HUES64 (cell line): ENCODE data around the gene ASS1.

Source experiments
- H3K27ac ChIP-seq: 2 replicates; pipeline ENCODE4 v1.7.0; 2013; ENCODE audit warnings: low read depth, low read length, inconsistent platforms
- H3K27me3 ChIP-seq: 2 replicates; pipeline ENCODE4 v1.6.1; 2013; ENCODE audit warnings: mild to moderate bottlenecking, low read length; ENCODE audit not compliant: insufficient read depth
- H3K36me3 ChIP-seq: 2 replicates; pipeline ENCODE4 v1.6.1; 2013; ENCODE audit warnings: mild to moderate bottlenecking, low read length; ENCODE audit not compliant: insufficient read depth
- H3K4me1 ChIP-seq: 2 replicates; pipeline ENCODE4 v1.6.1; 2013; ENCODE audit warnings: mild to moderate bottlenecking, low read length, moderate library complexity; ENCODE audit not compliant: insufficient read depth
- H3K4me3 ChIP-seq: 2 replicates; pipeline ENCODE4 v1.5.1; 2013; ENCODE audit warnings: mild to moderate bottlenecking, low read length, moderate library complexity
- H3K9ac ChIP-seq: 2 replicates; pipeline ENCODE4 v1.6.1; 2013; ENCODE audit warnings: mild to moderate bottlenecking, low read depth, low read length
- H3K9me3 ChIP-seq: 2 replicates; pipeline ENCODE4 v1.6.1; 2013; ENCODE audit warnings: low read depth, low read length; ENCODE audit not compliant: insufficient read depth
- WGBS: fragments of 150-250, 120-280 bp; methylation state at CpG from one replicate; pipeline ENCODE4 v1.1.7; 2013; ENCODE audit warnings: missing lambda C conversion rate; 5-methylcytosine and 5-hydroxymethylcytosine counted together

ASS1 gene

GRCh38 chr9:130527651-130528310 is 83.0 kb downstream of the ASS1 start:
- no peak overlapping the region for H3K27ac ChIP-seq
- H3K4me1 ChIP-seq = peaks cover 20% of the 10 kb centered on the region
- H3K36me3 ChIP-seq = no peaks in the 10 kb centered on the region
- H3K27me3 ChIP-seq = no peaks in the 10 kb centered on the region
- no peaks in the 10 kb centered on the region for H3K9me3 ChIP-seq
- H3K9ac ChIP-seq = no peak overlapping the region
- no peak overlapping the region for H3K4me3 ChIP-seq
- WGBS = 89% methylated on average over 13 of the region's 13 CpGs

DNA sequence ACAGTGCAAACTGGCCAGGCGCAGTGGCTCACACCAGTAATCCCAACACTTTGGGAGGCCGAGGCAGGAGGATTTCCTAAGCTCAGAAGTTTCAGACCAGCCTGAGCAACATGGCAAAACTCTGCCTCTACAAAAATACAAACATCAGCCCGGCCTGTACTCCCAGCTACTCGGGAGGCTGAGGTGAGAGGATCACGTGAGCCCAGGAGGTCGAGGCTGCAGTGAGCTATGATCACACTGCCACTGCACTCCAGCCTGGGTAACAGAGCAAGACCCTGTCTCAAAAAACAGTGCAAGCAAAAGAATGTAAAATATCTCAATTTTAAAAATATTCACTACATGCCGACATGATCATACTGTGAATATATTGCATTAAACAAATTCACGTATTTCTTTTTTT is 83.9 kb downstream of the ASS1 start:
- no peaks in the 10 kb centered on the region for H3K9me3 ChIP-seq
- H3K27ac ChIP-seq = no peak overlapping the region
- H3K36me3 ChIP-seq = no peaks in the 10 kb centered on the region
- H3K4me3 ChIP-seq = no peak overlapping the region
- WGBS = 90% methylated on average over 8 of the region's 8 CpGs
- no peak overlapping the region for H3K9ac ChIP-seq
- H3K27me3 ChIP-seq = no peaks in the 10 kb centered on the region
- H3K4me1 ChIP-seq = peaks cover 11% of the 10 kb centered on the region

DNA sequence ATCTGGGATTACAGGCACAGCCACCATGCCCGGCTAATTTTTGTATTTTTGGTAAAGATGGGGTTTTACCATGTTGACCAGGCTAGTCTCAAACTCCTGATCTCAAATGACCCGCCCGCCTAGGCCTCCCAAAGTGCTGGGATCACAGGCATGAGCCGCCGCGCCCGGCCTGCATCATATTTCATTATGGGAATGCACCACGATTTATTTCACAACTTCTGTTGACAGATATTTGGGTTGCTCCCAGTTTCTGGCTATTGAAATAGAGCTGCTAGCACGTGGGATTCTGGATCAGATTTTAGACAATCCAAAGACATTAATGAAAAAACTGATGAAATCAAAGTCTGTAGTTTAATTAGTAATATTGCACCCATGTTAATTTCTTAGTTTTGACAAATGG is 86.2 kb downstream of the ASS1 start:
- 96% methylated on average over 9 of the region's 9 CpGs for WGBS
- H3K4me1 ChIP-seq = peaks cover 12% of the 10 kb centered on the region
- H3K9ac ChIP-seq = no peak overlapping the region
- no peak overlapping the region for H3K4me3 ChIP-seq
- no peaks in the 10 kb centered on the region for H3K36me3 ChIP-seq
- no peak overlapping the region for H3K27ac ChIP-seq
- peaks cover 5% of the 10 kb centered on the region for H3K27me3 ChIP-seq
- no peaks in the 10 kb centered on the region for H3K9me3 ChIP-seq

GRCh38 chr9:130531670-130532069 is 86.9 kb downstream of the ASS1 start:
- H3K4me3 ChIP-seq = no peak overlapping the region
- WGBS = 92% methylated on average over 7 of the region's 8 CpGs
- H3K9me3 ChIP-seq = no peaks in the 10 kb centered on the region
- no peak overlapping the region for H3K27ac ChIP-seq
- no peaks in the 10 kb centered on the region for H3K36me3 ChIP-seq
- peaks cover 11% of the 10 kb centered on the region for H3K27me3 ChIP-seq
- peaks cover 15% of the 10 kb centered on the region for H3K4me1 ChIP-seq
- H3K9ac ChIP-seq = no peak overlapping the region

- Histone ChIP-seq H3K9ac (no peak overlapping the region), H3K4me3 (no peak overlapping the region), H3K27ac (no peak overlapping the region), H3K36me3 (no peaks in the 10 kb centered on the region), H3K27me3 (peaks cover 20% of the 10 kb centered on the region), H3K4me1 (peaks cover 15% of the 10 kb centered on the region), H3K9me3 (no peaks in the 10 kb centered on the region)
- WGBS = 79% methylated on average over 10 of the region's 10 CpGs
Observed at GRCh38 chr9:130532426-130533080, 87.8 kb downstream of the ASS1 start.

DNA sequence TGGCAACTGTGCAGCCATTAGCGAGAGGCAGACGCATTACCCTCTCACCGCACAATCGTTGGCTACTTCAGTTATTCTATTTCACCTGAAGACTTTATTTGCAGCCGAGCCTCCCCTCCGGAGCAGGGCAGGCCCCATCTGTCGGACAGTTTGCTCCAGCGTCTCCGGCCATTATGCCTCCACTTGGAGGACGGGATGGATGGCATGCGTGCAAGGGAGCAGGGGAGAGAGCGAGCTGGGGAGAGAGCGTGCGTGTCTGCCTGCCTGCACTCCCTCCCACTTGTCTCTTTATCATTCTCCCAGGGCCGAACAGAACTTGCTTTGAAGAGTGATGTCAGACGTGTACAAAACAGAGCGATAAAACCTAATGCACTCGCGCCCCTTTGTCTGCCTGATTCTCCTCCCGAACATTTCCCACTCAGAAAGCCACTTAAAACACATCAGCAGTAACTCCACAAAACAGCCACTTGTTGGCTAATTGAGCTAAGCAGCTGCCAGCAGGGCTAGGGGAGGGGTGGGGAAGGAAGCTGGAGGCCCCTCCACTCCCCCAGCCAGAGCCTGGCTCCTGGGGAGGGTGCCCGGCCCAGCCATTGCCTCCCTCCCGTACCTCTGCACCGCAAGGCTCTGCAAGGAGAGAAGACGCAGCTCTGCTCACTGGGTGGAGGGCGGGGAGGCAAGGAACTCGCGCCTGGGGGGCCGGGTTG is 91.2 kb downstream of the ASS1 start:
- Histone ChIP-seq H3K27ac (no peak overlapping the region), H3K9ac (peak overlapping the region; percentile 49), H3K4me3 (peak overlapping the region; percentile 38), H3K4me1 (peaks cover 20% of the 10 kb centered on the region), H3K27me3 (peaks cover 20% of the 10 kb centered on the region), H3K9me3 (no peaks in the 10 kb centered on the region), H3K36me3 (no peaks in the 10 kb centered on the region)
- WGBS = 36% methylated on average over 28 of the region's 28 CpGs

DNA sequence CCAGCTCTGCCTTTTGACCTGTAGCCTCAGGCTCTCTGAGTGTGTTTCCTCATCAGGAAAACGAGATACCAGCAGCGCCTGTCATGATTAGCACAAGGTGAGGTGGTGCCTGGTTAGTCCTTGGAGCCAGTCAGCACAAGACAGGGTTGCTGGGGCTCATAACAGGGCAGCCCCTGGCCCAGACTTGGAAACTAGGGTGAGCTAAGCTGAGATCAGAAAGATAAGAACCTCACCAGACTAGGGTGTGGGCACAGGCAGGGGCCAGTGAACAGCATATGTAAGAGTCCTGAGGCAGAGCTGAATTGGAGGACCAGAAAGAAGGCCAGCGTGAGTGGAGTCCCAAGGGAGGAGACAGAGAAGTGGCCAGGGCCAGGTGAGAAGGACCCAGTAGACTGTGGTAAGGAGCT is 91.9 kb downstream of the ASS1 start:
- no peaks in the 10 kb centered on the region for H3K9me3 ChIP-seq
- peaks cover 20% of the 10 kb centered on the region for H3K27me3 ChIP-seq
- H3K27ac ChIP-seq = no peak overlapping the region

GRCh38 chr9:130537346-130538050 is 92.7 kb downstream of the ASS1 start:
- WGBS = 62% methylated on average over 24 of the region's 25 CpGs
- Histone ChIP-seq H3K9ac (no peak overlapping the region), H3K27ac (no peak overlapping the region), H3K4me1 (peaks cover 17% of the 10 kb centered on the region), H3K4me3 (no peak overlapping the region), H3K27me3 (peaks cover 20% of the 10 kb centered on the region), H3K36me3 (no peaks in the 10 kb centered on the region), H3K9me3 (no peaks in the 10 kb centered on the region)

More for the DNA sequence above, 91.9 kb downstream of the ASS1 start:
- H3K36me3 ChIP-seq = no peaks in the 10 kb centered on the region
- H3K4me1 ChIP-seq = peaks cover 20% of the 10 kb centered on the region
- 86% methylated on average over 3 of the region's 3 CpGs for WGBS
- H3K4me3 ChIP-seq = no peak overlapping the region
- no peak overlapping the region for H3K9ac ChIP-seq

- no peak overlapping the region for H3K27ac ChIP-seq
- H3K27me3 ChIP-seq = peaks cover 20% of the 10 kb centered on the region
- no peaks in the 10 kb centered on the region for H3K9me3 ChIP-seq
- no peak overlapping the region for H3K4me3 ChIP-seq
- H3K9ac ChIP-seq = no peak overlapping the region
- no peaks in the 10 kb centered on the region for H3K36me3 ChIP-seq
- WGBS = 82% methylated on average over 11 of the region's 11 CpGs
- H3K4me1 ChIP-seq = peaks cover 22% of the 10 kb centered on the region
Observed at GRCh38 chr9:130539420-130540223, 94.9 kb downstream of the ASS1 start.

DNA sequence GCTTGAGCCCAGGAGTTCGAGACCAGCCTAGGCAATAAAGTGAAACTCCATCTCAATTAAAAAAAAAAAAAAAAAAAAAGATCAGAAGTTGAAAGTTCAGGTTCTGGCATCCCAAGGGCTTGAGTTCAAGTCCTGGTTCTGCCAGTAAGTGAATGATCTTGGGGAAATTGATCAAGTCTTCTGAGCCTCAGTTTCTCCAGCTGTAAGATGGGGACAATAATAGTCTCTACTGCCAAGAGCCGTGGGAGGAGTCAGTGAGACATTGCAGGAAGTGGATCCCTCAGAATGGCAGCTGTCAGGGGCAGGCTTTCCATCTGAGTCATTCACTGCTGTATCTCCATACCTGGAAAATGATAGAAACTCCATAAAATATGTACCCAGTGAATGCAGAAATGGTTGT is 96.8 kb downstream of the ASS1 start:
- 82% methylated on average over 1 of the region's 2 CpGs for WGBS
- Histone ChIP-seq H3K27me3 (peaks cover 10% of the 10 kb centered on the region), H3K36me3 (no peaks in the 10 kb centered on the region)

More for the DNA sequence above, 96.8 kb downstream of the ASS1 start:
- no peak overlapping the region for H3K9ac ChIP-seq
- H3K4me1 ChIP-seq = peaks cover 11% of the 10 kb centered on the region; the same call in 1 of the 2 replicates
- H3K4me3 ChIP-seq = no peak overlapping the region
- H3K9me3 ChIP-seq = no peaks in the 10 kb centered on the region
- H3K27ac ChIP-seq = no peak overlapping the region
